ENCODE results near the gene PALD1. TPM values are rescaled to one million over a fixed set of nuclear protein-coding genes. Genes with fewer than 3 reads are reported as not detected.

The PALD1 gene
- total and polyA plus RNA-seq, 2 of the 13 experiments (the other 11 are each of a cell fraction or from before 2014, with no cell fraction given) = 0.07 to 0.09 TPM

DNA sequence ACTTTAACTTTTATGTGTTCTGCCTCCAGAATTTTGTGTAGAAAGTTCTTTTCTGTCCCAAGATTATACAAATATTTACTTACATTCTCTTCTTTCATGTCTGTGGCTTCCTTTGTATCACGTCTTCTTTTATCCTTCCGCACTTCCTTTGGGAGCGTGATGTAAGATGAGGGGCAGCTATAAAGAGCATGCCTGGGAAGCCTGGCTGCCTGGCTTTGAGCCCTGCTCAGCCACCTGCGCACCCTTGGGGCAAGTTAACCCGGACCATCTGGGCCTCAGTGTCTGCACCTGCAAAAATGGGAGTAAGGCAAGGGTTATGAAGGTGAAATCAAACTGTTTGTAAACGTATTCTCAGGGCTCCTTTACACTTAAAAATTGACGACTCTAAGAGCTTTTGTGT lies 25.2 kb downstream of the PALD1 start:
- DNase-seq (ENCODE audit: low spot score) (no peak), ATAC-seq (no peak), FAIRE-seq (no peak)
- no peaks in the 10 kb centered on the region for H4K20me1 ChIP-seq (ENCODE audit: insufficient read depth, low read length)
- TF ChIP-seq ZNF766 (CRISPR knock-in tag; IDR thresholded peaks at IDR 0.05; ENCODE audit: borderline replicate concordance) = no peak
- TF ChIP-seq NFKB2 (CRISPR knock-in tag; IDR thresholded peaks at IDR 0.05; ENCODE audit: borderline replicate concordance) = no peak
- TF ChIP-seq TCF7 (IDR thresholded peaks at IDR 0.05; ENCODE audit: low read depth) = 0 out of 2 replicates have a peak, but pooled peaks have one; percentile 21
- H3K27ac ChIP-seq (ENCODE audit: extremely low read length, insufficient read depth, low read length) = no peak overlapping the region
- intact Hi-C loops (cut with micrococcal nuclease; ENCODE audit: unreplicated experiment) = no loop called here
- H3K4me1 ChIP-seq (ENCODE audit: insufficient read depth, low read length) = peaks cover 30% of the 10 kb centered on the region
- H3K36me3 ChIP-seq (replicated peaks in 1 of 2; ENCODE audit: control insufficient read depth in 1 of 2, insufficient read depth in 2 of 2, low read length in 2 of 2) = no peaks in the 10 kb centered on the region
- in situ Hi-C loops (cut with HindIII; ENCODE audit: extremely low pct_ligation_motif_present, low pct_unique_long_range_greater_than_20kb) = no loop called here
- CTCF ChIA-PET (ENCODE audit: low intra/inter-chr PET ratio, low total read pairs) = no interaction called here
- no peak overlapping the region for H3K9ac ChIP-seq (ENCODE audit: insufficient read depth, low read depth, low read length)
- no TSS peak for BruUV-seq (replicated peaks)
- POLR2A ChIA-PET = no interaction called here
- H3K9me3 ChIP-seq (ENCODE audit: low read length) = no peaks in the 10 kb centered on the region
- peaks cover 0 to 5% of the 10 kb centered on the region in 2 experiments; a peak in 1 of 5 replicates for H3K27me3 ChIP-seq (ENCODE audit: control insufficient read depth in 1 of 2, insufficient read depth in 2 of 2, low read length in 2 of 2)
- H2AFZ ChIP-seq (ENCODE audit: low read length) = no peak overlapping the region
- H3K4me3 ChIP-seq (replicated peaks in 1 of 3; ENCODE audit: insufficient read depth in 1 of 3, low read depth in 2 of 3, low read length in 3 of 3) = no peak overlapping the region
- H3K4me2 ChIP-seq (ENCODE audit: low read depth, low read length) = no peak overlapping the region
- H3K79me2 ChIP-seq (ENCODE audit: insufficient read depth, low read length) = no peaks in the 10 kb centered on the region
- 8% methylated on average over 7 of the region's 7 CpGs for WGBS (ENCODE audit: low lambda C conversion rate)

DNA sequence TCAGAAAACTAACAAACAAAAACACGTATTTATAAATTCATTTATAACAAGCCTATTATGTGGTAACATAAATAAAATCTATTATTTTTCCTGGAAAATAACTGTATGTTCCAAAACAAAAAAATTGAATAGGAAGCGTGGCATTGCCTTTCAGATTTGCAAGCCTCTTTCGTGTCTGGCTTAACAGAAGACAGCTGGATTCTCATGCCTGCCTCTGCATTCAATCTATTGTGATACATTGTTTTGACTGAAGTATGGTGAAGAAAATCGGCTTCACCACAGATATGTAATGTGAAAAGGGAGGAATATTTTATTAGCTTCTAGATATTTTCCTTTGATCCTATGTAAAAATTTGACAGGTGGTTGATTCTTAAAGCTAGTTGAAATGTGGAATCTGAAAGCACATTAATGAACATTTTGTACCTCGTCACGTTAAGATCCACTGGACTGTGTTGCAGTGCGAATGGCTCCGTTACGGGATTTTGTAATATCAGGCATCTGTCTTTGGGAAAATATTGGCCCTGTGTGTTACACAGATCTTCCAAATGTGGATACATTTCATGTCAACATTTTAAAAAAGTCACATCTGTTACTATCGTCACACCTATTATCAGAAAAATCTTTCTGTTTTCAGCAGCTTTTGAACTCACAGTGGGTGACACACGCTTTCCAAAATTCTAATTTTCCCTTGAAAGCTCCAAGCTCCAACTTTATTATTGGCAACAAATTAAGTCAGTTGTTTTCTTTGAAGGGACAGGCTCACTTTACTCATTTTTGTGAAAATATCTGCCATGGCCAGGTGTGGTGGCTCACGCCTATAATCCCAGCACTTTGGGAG lies 26.2 kb downstream of the PALD1 start:
- H2AFZ ChIP-seq (ENCODE audit: low read length) = no peak overlapping the region
- POLR2A ChIA-PET = no interaction called here
- H3K4me3 ChIP-seq (replicated peaks in 1 of 3; ENCODE audit: insufficient read depth in 1 of 3, low read depth in 2 of 3, low read length in 3 of 3) = no peak overlapping the region
- 62% methylated on average over 12 of the region's 12 CpGs for WGBS (ENCODE audit: low lambda C conversion rate)
- intact Hi-C loops (cut with micrococcal nuclease; ENCODE audit: unreplicated experiment) (no loop called here), in situ Hi-C loops (cut with HindIII; ENCODE audit: extremely low pct_ligation_motif_present, low pct_unique_long_range_greater_than_20kb) (no loop called here)
- DNase-seq (ENCODE audit: low spot score) (no peak), ATAC-seq (no peak), FAIRE-seq (no peak)
- no peaks in the 10 kb centered on the region for H3K79me2 ChIP-seq (ENCODE audit: insufficient read depth, low read length)
- peaks cover 29% of the 10 kb centered on the region for H3K4me1 ChIP-seq (ENCODE audit: insufficient read depth, low read length)
- peaks cover 0 to 5% of the 10 kb centered on the region in 2 experiments; a peak in 1 of 5 replicates for H3K27me3 ChIP-seq (ENCODE audit: control insufficient read depth in 1 of 2, insufficient read depth in 2 of 2, low read length in 2 of 2)
- H3K9ac ChIP-seq (ENCODE audit: insufficient read depth, low read depth, low read length) = no peak overlapping the region
- H4K20me1 ChIP-seq (ENCODE audit: insufficient read depth, low read length) = no peaks in the 10 kb centered on the region
- no peak for TF ChIP-seq RNF2 (conservative IDR thresholded peaks at IDR 0.05; ENCODE audit: low read depth)
- no peak for TF ChIP-seq ZNF839 (CRISPR knock-in tag; IDR thresholded peaks at IDR 0.05; ENCODE audit: borderline replicate concordance)
- no peak for TF ChIP-seq YEATS4 (CRISPR knock-in tag; IDR thresholded peaks at IDR 0.05; ENCODE audit: borderline replicate concordance)
- TF ChIP-seq PRPF4 (IDR thresholded peaks at IDR 0.05; ENCODE audit: low read depth, low read length, poor library complexity, severe bottlenecking) = no peak
- TF ChIP-seq KAT8 (CRISPR knock-in tag; IDR thresholded peaks at IDR 0.05) = no peak
- TF ChIP-seq, protein P1, sequence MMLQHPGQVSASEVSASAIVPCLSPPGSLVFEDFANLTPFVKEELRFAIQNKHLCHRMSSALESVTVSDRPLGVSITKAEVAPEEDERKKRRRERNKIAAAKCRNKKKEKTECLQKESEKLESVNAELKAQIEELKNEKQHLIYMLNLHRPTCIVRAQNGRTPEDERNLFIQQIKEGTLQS (CRISPR knock-in tag; IDR thresholded peaks at IDR 0.05) = no peak
- TF ChIP-seq YY1 (IDR thresholded peaks at IDR 0.05; ENCODE audit: insufficient read depth, insufficient replicate concordance, low read depth, low read length) = no peak
- no peak for TF ChIP-seq DNMT1 (CRISPR knock-in tag; IDR thresholded peaks at IDR 0.05)
- no peak for TF ChIP-seq SRSF1 (optimal IDR thresholded peaks at IDR 0.05; ENCODE audit: low read depth, low read length)
- TF ChIP-seq HMG20A (CRISPR knock-in tag; IDR thresholded peaks at IDR 0.05; ENCODE audit: borderline replicate concordance) = no peak
- TF ChIP-seq ATF7-NPFF (CRISPR knock-in tag; IDR thresholded peaks at IDR 0.05; ENCODE audit: low read depth) = no peak
- TF ChIP-seq, protein P2, sequence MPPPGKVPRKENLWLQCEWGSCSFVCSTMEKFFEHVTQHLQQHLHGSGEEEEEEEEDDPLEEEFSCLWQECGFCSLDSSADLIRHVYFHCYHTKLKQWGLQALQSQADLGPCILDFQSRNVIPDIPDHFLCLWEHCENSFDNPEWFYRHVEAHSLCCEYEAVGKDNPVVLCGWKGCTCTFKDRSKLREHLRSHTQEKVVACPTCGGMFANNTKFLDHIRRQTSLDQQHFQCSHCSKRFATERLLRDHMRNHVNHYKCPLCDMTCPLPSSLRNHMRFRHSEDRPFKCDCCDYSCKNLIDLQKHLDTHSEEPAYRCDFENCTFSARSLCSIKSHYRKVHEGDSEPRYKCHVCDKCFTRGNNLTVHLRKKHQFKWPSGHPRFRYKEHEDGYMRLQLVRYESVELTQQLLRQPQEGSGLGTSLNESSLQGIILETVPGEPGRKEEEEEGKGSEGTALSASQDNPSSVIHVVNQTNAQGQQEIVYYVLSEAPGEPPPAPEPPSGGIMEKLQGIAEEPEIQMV (CRISPR knock-in tag; IDR thresholded peaks at IDR 0.05; ENCODE audit: low read depth) = no peak
- no peak overlapping the region for H3K4me2 ChIP-seq (ENCODE audit: low read depth, low read length)
- no peaks in the 10 kb centered on the region for H3K9me3 ChIP-seq (ENCODE audit: low read length)
- no peak overlapping the region for H3K27ac ChIP-seq (ENCODE audit: extremely low read length, insufficient read depth, low read length)
- CTCF ChIA-PET (ENCODE audit: low intra/inter-chr PET ratio, low total read pairs) = no interaction called here
- no peaks in the 10 kb centered on the region for H3K36me3 ChIP-seq (replicated peaks in 1 of 2; ENCODE audit: control insufficient read depth in 1 of 2, insufficient read depth in 2 of 2, low read length in 2 of 2)
- BruUV-seq (replicated peaks) = no TSS peak

Data from HepG2 (cell line).